Suppressor macrophage treated with lipopolysaccharide for 4 hours (primary cell): ENCODE measurements around the gene RETREG3.
"Not testable (repeated sequence)": the region's sequence is repeated elsewhere in the genome, so short reads cannot be mapped to it uniquely, and the experiment has no call there.

Source experiments
- DNase-seq: peaks from one replicate; pipeline ENCODE4 v3.0.0-alpha.2; 2020

RETREG3 gene

GRCh38 chr17:42609182-42609813, at the start of gene RETREG3, which contains the start of gene TUBG1:
RETREG3 (minus strand) TSS chr17:42609374; CDS start chr17:42609324, 50 bp downstream.
TUBG1 (plus strand) TSS chr17:42609683; CDS start chr17:42609738, 55 bp downstream.
- peak; percentile 100 for DNase-seq

- DNase-seq = no peak
Measured at GRCh38 chr17:42657824-42658588, 48.8 kb upstream of the RETREG3 start.

GRCh38 chr17:42655528-42655927, 46.4 kb upstream of the RETREG3 start:
- no peak for DNase-seq

DNA sequence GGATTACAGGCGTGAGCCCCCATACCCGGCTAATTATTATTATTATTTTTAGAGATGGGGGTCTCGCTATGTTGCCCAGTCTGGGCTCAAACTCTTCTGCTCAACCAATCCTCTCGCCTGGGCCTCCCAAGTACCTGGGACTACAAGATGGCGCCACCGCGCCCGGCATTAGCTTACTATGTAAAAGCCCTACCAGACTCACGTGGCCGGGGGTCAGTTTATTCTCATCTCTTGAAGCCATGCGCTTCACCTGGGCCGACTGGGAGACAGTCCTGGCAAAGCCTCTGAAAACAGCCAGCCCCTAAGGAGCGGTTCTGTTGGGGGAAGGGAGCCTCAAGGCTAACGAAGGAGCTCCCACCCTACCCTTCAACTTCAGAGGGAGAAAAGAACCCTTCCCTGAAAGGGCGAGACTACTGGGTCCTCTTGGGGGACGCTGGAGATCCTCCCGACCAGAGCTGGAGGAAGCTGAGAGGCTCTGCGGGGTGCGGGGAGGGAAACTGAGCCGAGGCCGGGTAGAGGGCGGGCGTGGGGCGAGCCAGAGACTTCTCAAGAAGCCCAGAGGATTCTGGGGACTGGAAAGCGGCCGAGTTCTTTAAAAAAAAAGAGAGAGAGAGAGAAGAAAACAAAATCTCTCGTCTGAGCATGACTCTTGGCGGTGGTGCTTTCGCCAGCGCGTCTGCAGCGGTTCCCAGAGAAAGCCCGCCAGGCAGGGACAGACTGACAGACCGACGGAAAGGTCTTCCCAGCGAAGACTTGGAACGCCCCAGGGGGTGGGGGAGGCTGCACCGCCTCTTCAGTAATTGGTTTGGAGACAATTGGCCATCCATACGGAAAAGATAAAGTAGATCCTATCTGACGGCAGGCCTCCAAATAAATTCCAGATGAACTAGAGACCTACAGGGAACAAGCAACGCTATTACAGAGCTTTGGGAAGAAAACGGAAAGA, 44.3 kb upstream of the RETREG3 start:
- DNase-seq = no peak

GRCh38 chr17:42651392-42651791, 42.2 kb upstream of the RETREG3 start:
- no peak for DNase-seq

- no peak for DNase-seq
Measured at GRCh38 chr17:42647778-42648177, 38.6 kb upstream of the RETREG3 start.

- no peak for DNase-seq
Measured at GRCh38 chr17:42642336-42642735, 33.2 kb upstream of the RETREG3 start.

- no peak for DNase-seq
Measured at GRCh38 chr17:42640121-42640520, 30.9 kb upstream of the RETREG3 start.

- no peak for DNase-seq
Measured at GRCh38 chr17:42639525-42640113, 30.4 kb upstream of the RETREG3 start.

- no peak for DNase-seq
Measured at GRCh38 chr17:42632949-42633444, 23.8 kb upstream of the RETREG3 start.

- peak; percentile 18 for DNase-seq
Measured at GRCh38 chr17:42629411-42630009, 20.3 kb upstream of the RETREG3 start.

- DNase-seq = not testable (repeated sequence)
Measured at GRCh38 chr17:42627032-42627764, 18.0 kb upstream of the RETREG3 start.

DNA sequence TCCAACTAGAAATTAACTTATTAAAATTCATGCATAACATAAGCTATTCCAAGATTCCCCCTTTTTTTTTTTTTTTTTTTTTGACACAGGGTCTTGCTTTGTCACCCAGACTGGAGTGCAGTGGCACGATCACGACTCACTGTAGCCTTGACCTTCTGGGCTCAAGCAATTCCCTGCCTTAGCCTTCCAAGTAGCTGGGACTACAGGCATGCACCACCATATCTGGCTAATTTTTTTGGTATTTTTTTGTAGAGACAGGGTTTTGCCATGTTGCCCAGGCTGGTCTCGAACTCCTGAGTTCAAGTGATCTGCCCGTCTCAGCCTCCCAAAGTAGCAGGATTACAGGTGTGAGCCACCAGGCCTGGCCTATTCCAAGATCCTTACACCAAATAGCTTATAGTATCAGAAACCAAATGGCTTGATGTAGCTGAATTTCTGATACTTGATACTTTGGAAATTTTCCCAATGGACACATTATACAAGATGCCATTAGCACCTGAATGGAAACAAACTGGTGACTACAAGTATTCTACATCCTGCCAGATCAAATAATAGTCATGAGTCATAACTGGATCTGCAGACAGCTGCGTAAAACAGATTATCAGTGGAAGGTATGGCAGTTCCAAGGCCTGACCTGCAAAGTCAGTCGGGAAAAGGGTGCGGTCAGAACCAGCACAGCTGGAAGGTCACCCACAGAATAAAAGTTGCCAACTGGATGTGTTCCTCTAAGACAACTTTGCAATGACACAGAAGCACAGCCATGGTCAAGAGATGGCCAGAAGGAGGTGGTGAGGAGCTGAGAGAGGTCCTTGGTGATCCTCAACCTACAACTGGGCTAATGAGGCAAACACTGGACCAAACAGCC, 14.8 kb upstream of the RETREG3 start:
- no peak for DNase-seq

GRCh38 chr17:42623271-42623670, 14.1 kb upstream of the RETREG3 start:
- DNase-seq = no peak

DNA sequence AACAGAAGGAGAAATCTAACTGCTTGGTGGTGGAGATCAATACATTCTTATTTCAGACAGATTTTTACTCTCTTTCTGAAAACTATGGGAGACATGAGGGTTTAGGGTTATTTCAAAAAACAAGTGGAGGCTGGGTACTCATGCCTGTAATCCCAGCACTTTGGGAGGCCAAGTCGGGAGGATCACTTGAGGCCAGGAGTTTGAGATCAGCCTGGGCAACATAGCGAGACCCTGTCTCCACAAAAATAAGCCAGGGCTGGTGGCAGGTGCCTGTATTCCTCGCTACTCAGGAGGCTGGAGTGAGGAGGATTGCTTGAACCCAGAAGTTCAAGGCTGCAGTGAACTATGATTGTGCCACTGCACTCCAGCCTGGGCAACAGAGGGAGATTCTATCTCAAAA, 12.8 kb upstream of the RETREG3 start:
- not testable (repeated sequence) for DNase-seq

DNA sequence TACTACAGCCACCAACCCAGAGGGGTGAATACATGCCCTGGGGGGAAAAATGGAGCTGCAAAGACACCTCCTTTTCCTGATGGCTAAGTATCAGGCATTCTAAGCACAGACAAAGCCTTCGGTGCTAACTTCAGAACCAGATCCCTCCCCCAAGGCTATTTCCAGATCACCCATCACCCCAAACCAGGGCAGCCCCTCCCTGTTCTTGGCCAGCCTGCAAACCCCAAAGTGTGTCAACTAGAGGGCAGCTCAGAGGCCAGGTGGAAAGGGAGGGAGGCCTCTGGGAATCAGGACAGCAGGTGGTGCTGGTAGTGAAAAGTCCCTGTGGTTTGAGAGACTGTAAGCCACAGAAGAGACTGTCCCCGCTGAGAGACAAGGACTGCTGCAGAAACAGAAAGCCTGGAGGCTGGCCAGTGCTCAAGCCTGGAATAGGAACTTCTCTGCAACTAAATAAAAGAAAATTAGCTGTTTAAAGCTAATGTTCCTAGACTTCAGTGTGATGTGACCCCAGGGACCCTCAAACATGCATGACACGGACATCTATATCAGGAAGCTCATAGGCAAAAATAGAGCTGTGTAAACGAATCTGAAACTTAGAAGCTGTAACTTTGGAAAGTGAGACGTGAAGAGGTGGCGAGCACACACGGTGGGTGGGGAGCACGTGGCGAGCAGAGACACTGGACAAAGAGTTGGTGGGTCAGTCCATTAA, 9.4 kb upstream of the RETREG3 start:
- DNase-seq = no peak

DNA sequence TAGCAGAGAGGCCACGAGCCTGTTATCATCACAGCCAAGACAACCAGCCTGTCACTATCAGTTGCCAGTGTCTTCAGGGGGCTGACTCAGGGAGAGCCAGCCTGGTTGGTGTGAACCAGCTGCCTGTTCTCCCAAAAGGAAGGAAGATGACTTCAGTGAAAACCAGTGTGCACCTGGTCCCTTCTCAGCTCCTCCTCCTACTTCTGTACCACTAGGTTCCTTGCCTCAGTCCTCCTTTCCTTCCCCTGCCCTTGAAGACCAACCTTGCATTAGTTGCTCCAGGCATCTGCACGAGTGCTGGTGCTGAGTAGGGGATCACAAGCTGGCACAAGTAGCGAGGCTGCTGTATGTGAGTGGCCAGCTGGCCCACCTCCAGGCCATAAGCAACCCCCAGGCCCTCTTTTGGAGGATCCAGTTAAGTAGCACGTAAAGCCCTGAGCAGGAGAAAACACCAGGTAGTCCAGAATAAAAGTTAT, 8.8 kb upstream of the RETREG3 start:
- DNase-seq = no peak

DNA sequence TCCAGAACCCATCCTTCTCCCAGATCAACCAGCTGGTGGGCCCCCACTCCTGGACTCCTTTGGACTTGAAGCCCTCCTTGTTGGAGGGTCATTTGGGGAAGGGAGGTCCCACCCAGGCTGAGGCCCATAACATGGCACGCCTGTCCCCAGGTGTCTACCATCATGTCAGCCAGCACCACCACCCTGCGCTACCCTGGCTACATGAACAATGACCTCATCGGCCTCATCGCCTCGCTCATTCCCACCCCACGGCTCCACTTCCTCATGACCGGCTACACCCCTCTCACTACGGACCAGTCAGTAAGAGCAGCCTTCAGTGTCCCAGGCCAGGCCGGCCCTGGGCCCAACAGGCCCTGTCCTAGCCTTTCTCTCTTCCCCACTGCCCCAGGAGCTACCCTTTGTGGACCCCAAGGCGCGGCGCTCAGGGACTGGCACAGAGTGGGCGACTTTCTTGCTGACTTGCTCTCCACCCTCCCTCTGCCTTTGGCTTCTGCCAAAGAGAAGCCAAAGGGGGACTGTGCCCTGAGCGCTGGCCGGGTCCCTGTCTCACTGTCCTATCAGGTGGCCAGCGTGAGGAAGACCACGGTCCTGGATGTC, 4.6 kb upstream of the RETREG3 start:
- DNase-seq = no peak

DNA sequence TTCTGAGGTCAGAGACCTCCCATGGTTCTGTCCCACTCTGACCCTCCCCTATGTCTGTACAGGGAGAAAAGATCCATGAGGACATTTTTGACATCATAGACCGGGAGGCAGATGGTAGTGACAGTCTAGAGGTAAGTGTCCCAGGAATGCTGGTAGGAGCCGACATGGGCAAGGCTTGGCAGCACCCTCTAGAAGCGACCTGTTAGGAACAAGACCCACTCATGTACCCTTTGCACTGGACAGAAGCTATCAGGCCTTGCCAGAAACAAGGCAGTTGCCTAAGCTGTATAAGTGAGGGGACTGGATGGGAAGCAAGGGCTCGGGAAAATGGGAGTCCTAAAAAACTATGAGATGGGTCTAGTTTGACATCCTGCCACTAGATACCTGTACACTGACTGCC, 2.8 kb upstream of the RETREG3 start:
- DNase-seq = no peak
